Astrocyte (in vitro differentiated cells and primary cell): ENCODE results near the gene AAR2. TPM values are rescaled to one million over a fixed set of nuclear protein-coding genes. Genes with fewer than 3 reads are reported as not detected.

Experiments used
- DNase-seq: peaks from one replicate; pipeline ENCODE4 v3.0.0-alpha.2; 2010; ENCODE audit warnings: low read depth
- FAIRE-seq: peaks from 2 replicates; lab custom pipeline; 2011; peaks lifted over from hg19 to GRCh38; lab: Jason Lieb, UNC
- H2AFZ ChIP-seq: 2 replicates; pipeline ENCODE4 v1.6.0; 2012; ENCODE audit warnings: low read depth, low read length, inconsistent platforms
- H3K27ac ChIP-seq: 2 replicates; pipeline ENCODE4 v1.5.1; 2011; ENCODE audit warnings: low read depth, low read length, inconsistent platforms
- H3K27me3 ChIP-seq: 2 replicates; pipeline ENCODE4 v1.6.0; 2011; ENCODE audit warnings: low read length, inconsistent platforms; ENCODE audit not compliant: insufficient read depth
- H3K36me3 ChIP-seq: 2 replicates; pipeline ENCODE4 v1.5.1; 2011; ENCODE audit warnings: low read length, inconsistent platforms; ENCODE audit not compliant: insufficient read depth
- H3K4me1 ChIP-seq: 2 replicates; pipeline ENCODE4 v1.5.1; 2011; ENCODE audit warnings: low read length, inconsistent platforms; ENCODE audit not compliant: insufficient read depth
- H3K4me2 ChIP-seq: 2 replicates; pipeline ENCODE4 v1.6.0; 2012; ENCODE audit warnings: low read length, inconsistent platforms
- H3K4me3 ChIP-seq: 2 replicates; pipeline ENCODE4 v1.5.1; 2011; ENCODE audit warnings: low read depth, mild to moderate bottlenecking, low read length, inconsistent platforms; ENCODE audit not compliant: insufficient read depth
- H3K79me2 ChIP-seq: 2 replicates; pipeline ENCODE4 v1.6.0; 2012; ENCODE audit warnings: mild to moderate bottlenecking, low read length, inconsistent platforms; ENCODE audit not compliant: insufficient read depth
- H3K9ac ChIP-seq: 2 replicates; pipeline ENCODE4 v1.6.0; 2012; ENCODE audit warnings: mild to moderate bottlenecking, low read length, inconsistent platforms
- H3K9me3 ChIP-seq: 2 replicates; pipeline ENCODE4 v1.5.1; 2012; ENCODE audit warnings: low read depth, mild to moderate bottlenecking, low read length, inconsistent platforms; ENCODE audit not compliant: insufficient read depth
- H4K20me1 ChIP-seq: 2 replicates; pipeline ENCODE4 v1.6.0; 2012; ENCODE audit warnings: low read length, inconsistent platforms; ENCODE audit not compliant: insufficient read depth
- H3K27ac Mint-ChIP-seq: one replicate; pipeline ENCODE4 v1.8.0; 2021; ENCODE audit warnings: mild to moderate bottlenecking, mixed read lengths; ENCODE audit not compliant: unreplicated experiment
- H3K27me3 Mint-ChIP-seq: one replicate; pipeline ENCODE4 v1.8.0; 2021; ENCODE audit warnings: low read depth, mixed read lengths; ENCODE audit not compliant: unreplicated experiment
- H3K36me3 Mint-ChIP-seq: one replicate; pipeline ENCODE4 v1.8.0; 2021; ENCODE audit warnings: low read depth, mixed read lengths; ENCODE audit not compliant: unreplicated experiment
- H3K4me1 Mint-ChIP-seq: one replicate; pipeline ENCODE4 v1.8.0; 2021; ENCODE audit warnings: low read depth, mixed read lengths; ENCODE audit not compliant: unreplicated experiment
- H3K4me3 Mint-ChIP-seq: one replicate; pipeline ENCODE4 v1.8.0; 2021; ENCODE audit warnings: mild to moderate bottlenecking, moderate library complexity, mixed read lengths; ENCODE audit not compliant: unreplicated experiment
- H3K9me3 Mint-ChIP-seq: one replicate; pipeline ENCODE4 v1.8.0; 2021; ENCODE audit warnings: mild to moderate bottlenecking, mixed read lengths; ENCODE audit not compliant: unreplicated experiment
- EZH2 ChIP-seq: IDR thresholded peaks from 2 replicates; pipeline ENCODE4 v1.6.1; 2012; ENCODE audit warnings: mild to moderate bottlenecking, low read length, inconsistent platforms; ENCODE audit not compliant: insufficient read depth
- total RNA-seq: library from RNA; stranded (reverse); gene quantifications from 2 replicates; pipeline ENCODE4 v1.2.1, GENCODE V29; 2021
- TF ChIP-seq, protein P1 (sequence below): IDR thresholded peaks from 2 replicates; pipeline ENCODE4 v1.5.1; 2011; ENCODE audit warnings: low read depth, mild to moderate bottlenecking, inconsistent platforms, low read length, moderate library complexity; ENCODE audit not compliant: insufficient read depth

AAR2 gene
- total RNA-seq, 1 donor from 2014 or later = 21.7 TPM

DNA sequence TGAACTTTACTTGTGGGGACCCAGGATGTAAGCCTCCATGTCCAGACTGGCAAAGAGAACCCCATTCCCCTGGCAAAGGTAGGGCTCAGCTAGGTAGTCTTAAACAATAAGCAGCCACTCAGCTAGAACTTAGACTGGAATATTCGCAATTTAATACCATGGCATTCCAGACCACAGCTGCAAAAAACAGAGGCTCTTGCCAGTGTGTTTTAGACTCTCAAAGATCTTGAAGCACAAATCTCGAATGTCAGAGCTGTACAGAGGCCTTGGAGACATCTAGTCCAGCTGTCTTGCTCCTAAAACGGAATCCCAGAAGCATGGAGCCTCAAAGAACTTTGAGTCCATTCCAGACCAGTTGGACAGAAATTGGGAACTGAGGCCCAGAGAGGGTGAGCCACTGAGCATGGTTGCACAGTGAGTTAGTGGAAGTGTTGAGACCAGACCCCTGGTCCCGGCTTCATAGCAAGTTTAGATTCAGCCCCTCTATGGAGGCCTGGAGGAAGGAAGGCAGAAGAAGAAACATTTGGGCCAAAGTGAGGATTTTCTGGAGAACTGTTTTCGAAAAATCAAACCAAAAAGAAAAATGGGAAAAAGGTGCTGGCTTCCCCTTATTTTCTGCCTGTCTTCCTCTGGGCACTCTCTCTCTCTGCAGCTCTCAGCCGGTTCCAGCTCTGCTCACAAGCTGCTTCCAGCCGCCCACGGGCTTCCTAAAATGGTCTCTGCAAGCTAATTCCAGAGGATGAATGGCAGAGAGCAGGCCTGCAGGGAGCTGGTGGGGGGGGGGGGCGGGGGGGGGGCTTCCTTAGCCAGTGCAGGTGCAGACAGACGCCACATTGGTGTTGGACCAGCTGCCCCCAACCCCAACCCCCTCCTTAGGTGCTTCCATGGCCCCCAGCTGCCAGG, 32.4 kb downstream of the AAR2 start:
- no peak overlapping the region for H3K27ac ChIP-seq
- H3K4me3 Mint-ChIP-seq = peak overlapping the region; percentile 62
- H3K4me1 Mint-ChIP-seq = peaks cover 7% of the 10 kb centered on the region
- H3K27me3 ChIP-seq = peaks cover 3% of the 10 kb centered on the region
- no peak overlapping the region for H3K9ac ChIP-seq
- TF ChIP-seq, protein P1, sequence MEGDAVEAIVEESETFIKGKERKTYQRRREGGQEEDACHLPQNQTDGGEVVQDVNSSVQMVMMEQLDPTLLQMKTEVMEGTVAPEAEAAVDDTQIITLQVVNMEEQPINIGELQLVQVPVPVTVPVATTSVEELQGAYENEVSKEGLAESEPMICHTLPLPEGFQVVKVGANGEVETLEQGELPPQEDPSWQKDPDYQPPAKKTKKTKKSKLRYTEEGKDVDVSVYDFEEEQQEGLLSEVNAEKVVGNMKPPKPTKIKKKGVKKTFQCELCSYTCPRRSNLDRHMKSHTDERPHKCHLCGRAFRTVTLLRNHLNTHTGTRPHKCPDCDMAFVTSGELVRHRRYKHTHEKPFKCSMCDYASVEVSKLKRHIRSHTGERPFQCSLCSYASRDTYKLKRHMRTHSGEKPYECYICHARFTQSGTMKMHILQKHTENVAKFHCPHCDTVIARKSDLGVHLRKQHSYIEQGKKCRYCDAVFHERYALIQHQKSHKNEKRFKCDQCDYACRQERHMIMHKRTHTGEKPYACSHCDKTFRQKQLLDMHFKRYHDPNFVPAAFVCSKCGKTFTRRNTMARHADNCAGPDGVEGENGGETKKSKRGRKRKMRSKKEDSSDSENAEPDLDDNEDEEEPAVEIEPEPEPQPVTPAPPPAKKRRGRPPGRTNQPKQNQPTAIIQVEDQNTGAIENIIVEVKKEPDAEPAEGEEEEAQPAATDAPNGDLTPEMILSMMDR = no peak
- no peak for TF ChIP-seq EZH2
- H3K4me2 ChIP-seq = no peak overlapping the region
- H3K4me3 ChIP-seq = no peak overlapping the region
- H3K27ac Mint-ChIP-seq = no peak overlapping the region
- no peaks in the 10 kb centered on the region for H4K20me1 ChIP-seq
- H3K36me3 Mint-ChIP-seq = no peaks in the 10 kb centered on the region
- H3K79me2 ChIP-seq = no peaks in the 10 kb centered on the region
- H3K27me3 Mint-ChIP-seq = peaks cover 9% of the 10 kb centered on the region
- no peaks in the 10 kb centered on the region for H3K36me3 ChIP-seq
- no peaks in the 10 kb centered on the region for H3K4me1 ChIP-seq
- H2AFZ ChIP-seq = no peak overlapping the region
- no peaks in the 10 kb centered on the region for H3K9me3 Mint-ChIP-seq
- H3K9me3 ChIP-seq = no peaks in the 10 kb centered on the region
- FAIRE-seq (no peak), DNase-seq (no peak)

DNA sequence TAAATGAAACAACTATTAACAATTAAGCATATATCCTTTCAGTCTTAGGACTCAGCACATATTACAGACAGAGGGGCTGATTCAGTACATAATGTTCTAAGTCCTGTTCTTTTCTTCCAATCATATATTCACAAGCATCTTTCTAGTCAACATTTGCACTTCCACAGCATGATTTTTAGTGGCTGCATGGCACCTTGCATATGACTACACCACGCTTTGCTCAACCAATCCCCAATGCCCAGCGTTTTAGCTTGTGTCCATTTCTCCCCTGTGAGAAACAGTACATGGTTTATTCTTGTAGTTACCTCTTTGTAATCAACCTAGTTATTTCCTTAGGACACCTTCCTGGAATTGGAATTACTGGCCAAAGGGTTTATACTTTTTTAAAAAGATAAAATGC, 33.2 kb downstream of the AAR2 start:
- H3K27ac ChIP-seq = no peak overlapping the region
- peaks cover 5% of the 10 kb centered on the region for H3K27me3 ChIP-seq
- no peak for TF ChIP-seq EZH2
- TF ChIP-seq, protein P1 = no peak
- H3K27ac Mint-ChIP-seq = no peak overlapping the region
- FAIRE-seq = no peak
- no peak overlapping the region for H3K4me3 ChIP-seq
- H3K4me1 Mint-ChIP-seq = peaks cover 7% of the 10 kb centered on the region
- H3K79me2 ChIP-seq = no peaks in the 10 kb centered on the region
- H2AFZ ChIP-seq = no peak overlapping the region
- no peaks in the 10 kb centered on the region for H3K9me3 Mint-ChIP-seq
- no peaks in the 10 kb centered on the region for H3K36me3 ChIP-seq
- no peaks in the 10 kb centered on the region for H3K9me3 ChIP-seq
- no peak overlapping the region for H3K9ac ChIP-seq
- peaks cover 6% of the 10 kb centered on the region for H3K27me3 Mint-ChIP-seq
- no peaks in the 10 kb centered on the region for H3K36me3 Mint-ChIP-seq
- no peak overlapping the region for H3K4me3 Mint-ChIP-seq
- no peaks in the 10 kb centered on the region for H3K4me1 ChIP-seq
- DNase-seq = no peak
- H4K20me1 ChIP-seq = no peaks in the 10 kb centered on the region
- H3K4me2 ChIP-seq = no peak overlapping the region
